GM23338 (cell line): ENCODE data around the gene CETN1. TPM values are rescaled to one million over a fixed set of nuclear protein-coding genes. Genes with fewer than 3 reads are reported as not detected.

Experiments
- ATAC-seq: fragments of 200-7000 bp; cut with Tn5 transposase; 3 replicates; pipeline ENCODE4 v1.9.1; 2020
- DNase-seq: peaks from one replicate; pipeline ENCODE4 v3.0.0-alpha.2; 2015; ENCODE audit warnings: low spot score
- H2AFZ ChIP-seq: fragments of 200-600 bp; sonication (generic); 2 replicates; pipeline ENCODE4 v1.8.0; 2016; ENCODE audit warnings: antibody characterized with exemption, mild to moderate bottlenecking, moderate library complexity
- H3F3A ChIP-seq: fragments of 200-600 bp; sonication (generic); replicated peaks from 2 replicates; pipeline ENCODE4 v1.8.0; 2017; ENCODE audit warnings: antibody characterized with exemption, mixed run types, low read depth
- H3K27ac ChIP-seq: fragments of 200-600 bp; sonication (generic); 2 replicates; pipeline ENCODE4 v1.6.1; 2016; ENCODE audit warnings: low read depth
- H3K27me3 ChIP-seq: fragments of 200-600 bp; sonication (generic); 2 replicates; pipeline ENCODE4 v1.8.0; 2016; ENCODE audit warnings: mild to moderate bottlenecking, mixed run types, moderate library complexity; ENCODE audit not compliant: insufficient read depth
- H3K36me3 ChIP-seq: fragments of 200-600 bp; sonication (generic); 2 replicates; pipeline ENCODE4 v1.8.0; 2016; ENCODE audit warnings: mild to moderate bottlenecking; ENCODE audit not compliant: insufficient read depth
- H3K4me1 ChIP-seq: fragments of 200-600 bp; sonication (generic); 2 replicates; pipeline ENCODE4 v1.8.0; 2016; ENCODE audit warnings: mild to moderate bottlenecking, moderate library complexity; ENCODE audit not compliant: insufficient read depth
- H3K4me2 ChIP-seq: fragments of 200-600 bp; sonication (generic); 2 replicates; pipeline ENCODE4 v1.7.1; 2017; ENCODE audit warnings: mixed run types
- H3K4me3 ChIP-seq: fragments of 200-600 bp; sonication (generic); 2 replicates; pipeline ENCODE4 v1.6.1; 2016; ENCODE audit warnings: mixed run types
- H3K79me2 ChIP-seq: fragments of 200-600 bp; sonication (generic); replicated peaks from 2 replicates; pipeline ENCODE4 v1.8.0; 2017; ENCODE audit warnings: mild to moderate bottlenecking; ENCODE audit not compliant: insufficient read depth
- H3K9me2 ChIP-seq: fragments of 200-600 bp; sonication (generic); 2 replicates; pipeline ENCODE4 v1.8.0; 2017; ENCODE audit not compliant: insufficient read depth
- H4K20me1 ChIP-seq: fragments of 200-600 bp; sonication (generic); replicated peaks from 2 replicates; pipeline ENCODE4 v1.8.0; 2017; ENCODE audit warnings: mild to moderate bottlenecking; ENCODE audit not compliant: insufficient read depth
- H3K27ac Mint-ChIP-seq: 2 replicates; pipeline ENCODE4 v1.8.0; 2020; ENCODE audit warnings: inconsistent platforms, mild to moderate bottlenecking, moderate library complexity, mixed read lengths
- H3K27me3 Mint-ChIP-seq: 3 replicates; pipeline ENCODE4 v1.8.0; 2022; ENCODE audit warnings: low read depth, mild to moderate bottlenecking, moderate library complexity, mixed read lengths, inconsistent platforms; ENCODE audit not compliant: insufficient read depth, poor library complexity
- H3K36me3 Mint-ChIP-seq: 3 replicates; pipeline ENCODE4 v1.8.0; 2021; ENCODE audit warnings: low read depth, mild to moderate bottlenecking, inconsistent platforms, moderate library complexity, mixed read lengths
- H3K4me1 Mint-ChIP-seq: 3 replicates; pipeline ENCODE4 v1.8.0; 2020; ENCODE audit warnings: mild to moderate bottlenecking, inconsistent platforms, mixed read lengths
- H3K4me3 Mint-ChIP-seq: 3 replicates; pipeline ENCODE4 v1.8.0; 2021; ENCODE audit warnings: moderate library complexity, mild to moderate bottlenecking, inconsistent platforms, mixed read lengths
- H3K9me3 Mint-ChIP-seq: 3 replicates; pipeline ENCODE4 v1.8.0; 2020; ENCODE audit warnings: moderate library complexity, mild to moderate bottlenecking, inconsistent platforms, mixed read lengths
- CTCF ChIP-seq, 2 experiments: fragments of 200-600 bp in 1 of 2; sonication (generic) in 1 of 2; conservative IDR thresholded peaks; 2 replicates each; pipeline versions ENCODE4 v1.5.1 to v1.6.1; 2016 to 2017; ENCODE audit warnings: antibody characterized with exemption in 2 of 2, low read depth in 2 of 2, mild to moderate bottlenecking in 2 of 2, moderate library complexity in 1 of 2
- EZH2 ChIP-seq: fragments of 200-600 bp; sonication (generic); IDR thresholded peaks from one replicate; pipeline ENCODE4 v1.8.0; 2017; ENCODE audit warnings: antibody characterized with exemption, mild to moderate bottlenecking, low read depth; ENCODE audit not compliant: unreplicated experiment
- JUNB ChIP-seq: IDR thresholded peaks from one replicate; pipeline ENCODE4 v1.6.1; 2016; ENCODE audit warnings: antibody characterized with exemption; ENCODE audit not compliant: unreplicated experiment
- NANOG ChIP-seq: IDR thresholded peaks from 2 replicates; pipeline ENCODE4 v1.6.1; 2016; ENCODE audit warnings: antibody characterized with exemption, borderline replicate concordance
- REST ChIP-seq: IDR thresholded peaks from one replicate; pipeline ENCODE4 v1.6.1; 2018; ENCODE audit warnings: antibody characterized with exemption; ENCODE audit not compliant: unreplicated experiment
- STAT1 ChIP-seq: IDR thresholded peaks from one replicate; pipeline ENCODE4 v1.6.1; 2016; ENCODE audit warnings: antibody characterized with exemption; ENCODE audit not compliant: unreplicated experiment
- ZNF331 ChIP-seq: fragments of 250-450 bp; sonication (Bioruptor Pico); IDR thresholded peaks from 2 replicates; pipeline ENCODE4 v1.5.0; 2020; ENCODE audit warnings: low read depth, mild to moderate bottlenecking, moderate library complexity
- ZNF462 ChIP-seq: fragments of 250-450 bp; sonication (Bioruptor Pico); IDR thresholded peaks from 2 replicates; pipeline ENCODE4 v1.5.0; 2020; ENCODE audit warnings: mild to moderate bottlenecking, moderate library complexity
- polyA plus RNA-seq: library from polyadenylated mRNA; unstranded; fragments of >200 nt; fragmentation: Nextera tagmentation; extraction: Ambion mirVana; gene quantifications from 2 replicates; pipeline ENCODE4 v1.2.1, GENCODE V29; 2016
- total RNA-seq: library from RNA; depleted of rRNA; stranded (reverse); fragments of >200 nt; shearing (Covaris generic); gene quantifications from 2 replicates; pipeline ENCODE4 v1.2.3, GENCODE V29; 2014
- TF ChIP-seq, protein P1 (sequence below): IDR thresholded peaks from 2 replicates; pipeline ENCODE4 v1.6.1; 2016; ENCODE audit warnings: antibody characterized with exemption

CETN1 gene
- total and polyA plus RNA-seq, 2 experiments from 2014 or later = not detected

DNA sequence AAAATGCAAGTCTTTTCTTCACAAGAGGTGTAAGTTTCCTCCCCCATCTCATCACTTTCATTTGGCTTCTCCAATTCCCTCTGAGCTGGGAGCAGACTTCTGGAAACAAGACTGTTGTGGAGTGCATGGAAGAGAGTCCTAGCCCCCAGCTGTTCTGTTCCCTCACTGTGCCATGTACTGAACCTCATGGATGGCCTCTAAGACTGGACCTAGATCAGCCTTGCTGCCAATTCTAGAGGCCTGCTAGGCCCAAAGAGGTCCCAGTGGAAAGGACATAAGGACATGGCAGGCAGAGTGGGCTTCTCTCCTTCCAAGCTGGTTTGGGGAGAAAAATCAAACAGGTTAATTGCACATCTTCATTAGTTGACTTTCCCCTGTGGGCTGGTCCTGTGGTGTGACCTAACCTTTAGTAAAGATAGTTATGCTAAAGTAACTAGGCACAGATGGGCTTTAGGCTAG lies 7.3 kb upstream of the CETN1 start (continued):
- TF ChIP-seq ZNF462 (CRISPR knock-in tag) (no peak), STAT1 (no peak), CTCF (conservative IDR thresholded peaks at IDR 0.05; ENCODE audit: low read depth in 2 of 2) (no peak), NANOG (no peak)
- TF ChIP-seq, protein P1, sequence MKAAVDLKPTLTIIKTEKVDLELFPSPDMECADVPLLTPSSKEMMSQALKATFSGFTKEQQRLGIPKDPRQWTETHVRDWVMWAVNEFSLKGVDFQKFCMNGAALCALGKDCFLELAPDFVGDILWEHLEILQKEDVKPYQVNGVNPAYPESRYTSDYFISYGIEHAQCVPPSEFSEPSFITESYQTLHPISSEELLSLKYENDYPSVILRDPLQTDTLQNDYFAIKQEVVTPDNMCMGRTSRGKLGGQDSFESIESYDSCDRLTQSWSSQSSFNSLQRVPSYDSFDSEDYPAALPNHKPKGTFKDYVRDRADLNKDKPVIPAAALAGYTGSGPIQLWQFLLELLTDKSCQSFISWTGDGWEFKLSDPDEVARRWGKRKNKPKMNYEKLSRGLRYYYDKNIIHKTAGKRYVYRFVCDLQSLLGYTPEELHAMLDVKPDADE = no peak

GRCh38 chr18:573385-573784 lies 6.8 kb upstream of the CETN1 start:
- Mint-ChIP-seq H3K9me3 (no peaks in the 10 kb centered on the region; the same call in 2 of the 3 replicates), H3K4me1 (peaks cover 59% of the 10 kb centered on the region), H3K4me3 (no peak overlapping the region), H3K27me3 (peaks cover 1% of the 10 kb centered on the region), H3K36me3 (no peaks in the 10 kb centered on the region), H3K27ac (no peak overlapping the region)
- no peak overlapping the region for H3K27ac ChIP-seq
- DNase-seq (no peak), ATAC-seq (no peak)
- H3F3A ChIP-seq = no peaks in the 10 kb centered on the region
- no peaks in the 10 kb centered on the region for H4K20me1 ChIP-seq
- peaks cover 7% of the 10 kb centered on the region; the same call in 1 of the 2 replicates for H3K9me2 ChIP-seq
- peaks cover 43% of the 10 kb centered on the region for H3K4me1 ChIP-seq
- H3K4me3 ChIP-seq = no peak overlapping the region
- H2AFZ ChIP-seq = peak overlapping the region; percentile 4; the same call in 1 of the 2 replicates
- H3K4me2 ChIP-seq = peak overlapping the region; percentile 3; the same call in 1 of the 2 replicates
- no peaks in the 10 kb centered on the region for H3K79me2 ChIP-seq
- H3K27me3 ChIP-seq = no peaks in the 10 kb centered on the region
- H3K36me3 ChIP-seq = no peaks in the 10 kb centered on the region
- TF ChIP-seq EZH2 (no peak), JUNB (no peak), REST (no peak), ZNF331 (CRISPR knock-in tag) (no peak), STAT1 (no peak)
